Spleen (tissue), 11 donors: ENCODE measurements around the gene IRF2BP2. TPM values are rescaled to one million over a fixed set of nuclear protein-coding genes. Genes with fewer than 3 reads are reported as not detected.
"Not testable (repeated sequence)": the region's sequence is repeated elsewhere in the genome, so short reads cannot be mapped to it uniquely, and the experiment has no call there.

Source experiments
- DNase-seq: peaks from one replicate; pipeline ENCODE4 v3.0.0-alpha.2; 2020
- H3K27ac ChIP-seq, 8 donors: fragments of 200-600 bp; sonication (generic) in 7 of 8; 1 replicate in 4 of 8; 2 replicates in 4 of 8; pipeline versions ENCODE4 v1.5.0 to v1.8.0; 2016 to 2021; ENCODE audit warnings: inconsistent platforms in 4 of 8, mild to moderate bottlenecking in 4 of 8, moderate library complexity in 1 of 8
- H3K27me3 ChIP-seq, 7 donors: fragments of 200-600 bp; sonication (generic) in 6 of 7; replicated peaks in 1 of 7; 1 replicate in 4 of 7; 2 replicates in 3 of 7; pipeline versions ENCODE4 v1.5.0 to v1.8.0; 2016 to 2021; ENCODE audit warnings: inconsistent platforms in 3 of 7, mild to moderate bottlenecking in 1 of 7
- H3K36me3 ChIP-seq, 6 donors: fragments of 200-600 bp; sonication (generic) in 5 of 6; 1 replicate in 4 of 6; 2 replicates in 2 of 6; pipeline versions ENCODE4 v1.5.0 to v1.8.0; 2016 to 2021; ENCODE audit warnings: inconsistent platforms in 2 of 6
- H3K4me1 ChIP-seq, 6 donors: fragments of 200-600 bp; sonication (generic) in 5 of 6; 1 replicate in 3 of 6; 2 replicates in 3 of 6; pipeline versions ENCODE4 v1.5.0 to v1.8.0; 2016 to 2021; ENCODE audit warnings: inconsistent platforms in 3 of 6
- H3K4me3 ChIP-seq, 8 donors: fragments of 200-600 bp; sonication (generic) in 7 of 8; 1 replicate in 4 of 8; 2 replicates in 4 of 8; pipeline versions ENCODE4 v1.5.0 to v1.8.0; 2016 to 2021; ENCODE audit warnings: inconsistent platforms in 4 of 8, mild to moderate bottlenecking in 4 of 8, moderate library complexity in 2 of 8
- H3K9me3 ChIP-seq, 8 donors: fragments of 200-600 bp; sonication (generic) in 7 of 8; 1 replicate in 4 of 8; 2 replicates in 4 of 8; pipeline versions ENCODE4 v1.5.0 to v1.8.0; 2016 to 2021; ENCODE audit warnings: inconsistent platforms in 4 of 8
- POLR2A ChIP-seq, 3 donors: fragments of 450-650 bp; IDR thresholded peaks; one replicate each; pipeline ENCODE4 v1.5.1; 2017; ENCODE audit warnings: antibody characterized with exemption in 3 of 3, mild to moderate bottlenecking in 1 of 3
- POLR2AphosphoS5 ChIP-seq, 3 donors: sonication (generic); formaldehyde crosslinking; IDR thresholded peaks; one replicate each; pipeline ENCODE4 v1.5.1; 2017; ENCODE audit warnings: antibody characterized with exemption in 3 of 3
- WGBS, 5 donors: extraction: QIAGEN DNeasy Blood & Tissue Kit in 3 of 5; methylation state at CpG; one replicate each; pipeline versions ENCODE4 v1.1.5 to v1.1.7; 2013 to 2018; 5-methylcytosine and 5-hydroxymethylcytosine counted together
- intact Hi-C: fragments of 100-400 bp; cut with DNase I; formaldehyde crosslinking; loops from one replicate; pipeline ENCODE4 v1.15.0; 2023; ENCODE audit warnings: low total_unique reads
- polyA plus RNA-seq, 3 donors: library from polyadenylated mRNA; stranded (reverse); fragments of 200-250 nt; gene quantifications; one replicate each; pipeline ENCODE4 v1.2.1, GENCODE V29; 2013
- total RNA-seq, 7 donors: library from RNA; depleted of rRNA in 3 of 7; stranded (reverse); fragments of >200 nt in 3 of 7; fragmentation: NEBNext Ultra II Directional in 4 of 7; extraction: Animal tissue kit (Norgen Biotek cat#: 25700) in 4 of 7; gene quantifications; one replicate each; pipeline versions ENCODE4 v1.1.0 to v1.2.1, GENCODE V29; 2016 to 2021
- TF ChIP-seq, protein P1 (sequence below), 11 experiments: fragments of 200-600 bp in 7 of 11; fragments of 450-650 bp in 4 of 11; sonication (generic) in 4 of 11; IDR thresholded peaks in 8 of 11; conservative IDR thresholded peaks in 3 of 11; 1 replicate in 7 of 11; 2 replicates in 4 of 11; pipeline versions ENCODE4 v1.4.0 to v1.8.0; 2016 to 2021; ENCODE audit warnings: antibody characterized with exemption in 11 of 11, inconsistent platforms in 4 of 11, mild to moderate bottlenecking in 1 of 11
- donor health status: healthy with polysubstance abuse.
- donor health status: DM: no; HTN: no; CAD: no; lungs with moderate emphysema.
- donor health status: DM: no; HTN: no; CAD: no.
- donor health status: Bipolar disorder and iron deficiency.
- donor health status: healthy.
- donor health status: DM: no; HTN: no; CAD: no.
- donor health status: DM: yes; HTN: yes; CAD: no.

Gene IRF2BP2
- total and polyA plus RNA-seq, 10 donors, result 39.1 to 109 (median 60.3) TPM

DNA sequence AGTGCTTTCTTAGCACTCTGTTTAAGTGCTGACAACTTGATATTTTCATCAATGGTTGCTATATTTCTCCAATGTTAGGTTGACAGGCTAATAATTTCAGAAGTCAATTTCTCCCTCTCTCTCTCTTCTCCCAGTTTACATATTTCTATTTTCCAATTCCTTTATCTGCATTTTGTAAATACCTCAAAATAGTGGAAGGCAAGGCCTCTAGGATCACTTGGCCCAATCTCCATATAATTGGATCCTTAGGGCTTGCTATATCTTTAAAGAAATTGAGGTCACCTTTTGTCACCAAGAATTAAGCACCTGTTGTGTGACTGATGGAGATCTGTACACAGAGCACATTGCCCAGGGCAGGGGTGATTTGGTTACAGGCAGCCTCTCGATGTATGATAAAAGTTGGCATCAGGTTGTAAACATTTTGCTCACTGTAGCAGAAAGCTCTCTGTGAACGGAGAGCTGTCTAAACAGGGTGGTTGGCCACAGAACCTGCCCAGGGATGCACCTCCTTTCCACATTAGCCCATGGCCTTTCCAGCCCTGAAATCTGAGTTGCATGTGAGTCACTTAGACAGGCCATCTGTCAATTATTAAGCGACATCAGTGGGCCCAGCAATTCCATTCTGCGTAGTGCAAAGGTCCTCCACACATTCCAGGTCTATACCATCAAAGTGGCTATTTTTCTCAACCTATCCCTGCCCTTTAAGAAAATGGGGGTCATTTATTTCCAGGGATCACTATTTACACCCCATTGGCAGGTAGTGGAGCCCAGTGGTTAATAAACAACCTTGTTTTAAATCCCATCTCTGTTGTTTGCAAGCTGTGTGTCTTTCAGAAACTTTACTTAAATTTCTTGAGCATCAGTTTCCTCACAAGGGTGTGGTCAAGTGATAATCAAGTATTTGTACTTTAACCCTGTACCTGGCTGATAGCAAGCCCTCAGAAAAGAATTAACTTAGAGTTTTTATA is 29.1 kb upstream of the IRF2BP2 start:
- DNase-seq, result no peak
- Histone ChIP-seq H3K36me3 (no peaks in the 10 kb centered on the region), H3K27me3 (no peaks in the 10 kb centered on the region), H3K4me3 (no peak overlapping the region), H3K4me1 (no peaks in the 10 kb centered on the region), H3K9me3 (no peaks in the 10 kb centered on the region), H3K27ac (no peak overlapping the region)
- TF ChIP-seq, protein P1, sequence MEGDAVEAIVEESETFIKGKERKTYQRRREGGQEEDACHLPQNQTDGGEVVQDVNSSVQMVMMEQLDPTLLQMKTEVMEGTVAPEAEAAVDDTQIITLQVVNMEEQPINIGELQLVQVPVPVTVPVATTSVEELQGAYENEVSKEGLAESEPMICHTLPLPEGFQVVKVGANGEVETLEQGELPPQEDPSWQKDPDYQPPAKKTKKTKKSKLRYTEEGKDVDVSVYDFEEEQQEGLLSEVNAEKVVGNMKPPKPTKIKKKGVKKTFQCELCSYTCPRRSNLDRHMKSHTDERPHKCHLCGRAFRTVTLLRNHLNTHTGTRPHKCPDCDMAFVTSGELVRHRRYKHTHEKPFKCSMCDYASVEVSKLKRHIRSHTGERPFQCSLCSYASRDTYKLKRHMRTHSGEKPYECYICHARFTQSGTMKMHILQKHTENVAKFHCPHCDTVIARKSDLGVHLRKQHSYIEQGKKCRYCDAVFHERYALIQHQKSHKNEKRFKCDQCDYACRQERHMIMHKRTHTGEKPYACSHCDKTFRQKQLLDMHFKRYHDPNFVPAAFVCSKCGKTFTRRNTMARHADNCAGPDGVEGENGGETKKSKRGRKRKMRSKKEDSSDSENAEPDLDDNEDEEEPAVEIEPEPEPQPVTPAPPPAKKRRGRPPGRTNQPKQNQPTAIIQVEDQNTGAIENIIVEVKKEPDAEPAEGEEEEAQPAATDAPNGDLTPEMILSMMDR (IDR thresholded peaks at IDR 0.05 in 8 of 11, conservative IDR thresholded peaks at IDR 0.05 in 3 of 11), result no peak
- TF ChIP-seq POLR2A (IDR thresholded peaks at IDR 0.05) (no peak), POLR2AphosphoS5 (IDR thresholded peaks at IDR 0.05) (no peak)
- WGBS, 5 donors, result 94 to 100% (median 97%) methylated on average over 3 to 4 of the region's 4 CpGs
- intact Hi-C loops, result no loop called here

DNA sequence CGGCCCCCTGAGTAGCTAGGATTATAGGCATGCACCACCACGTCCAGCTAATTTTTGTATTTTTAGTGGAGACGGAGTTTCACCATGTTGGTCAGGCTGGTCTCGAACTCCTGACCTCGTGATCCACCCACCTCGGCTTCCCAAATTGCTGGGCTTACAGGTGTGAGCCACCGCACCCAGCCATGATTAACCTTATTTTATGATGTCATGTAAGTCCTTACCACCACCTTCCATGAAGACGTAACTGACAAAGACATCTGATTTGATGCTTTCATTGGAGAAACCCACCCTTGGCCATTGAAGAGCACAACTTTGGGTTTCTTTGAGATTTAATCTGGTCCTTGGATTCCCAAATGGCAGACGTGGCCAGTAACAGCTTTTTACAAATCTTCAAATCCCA is 24.9 kb upstream of the IRF2BP2 start:
- H3K27ac ChIP-seq, H3K4me3 ChIP-seq, DNase-seq, H3K27me3 ChIP-seq, H3K4me1 ChIP-seq, intact Hi-C loops, H3K36me3 ChIP-seq, H3K9me3 ChIP-seq: not testable (repeated sequence)
- 87 to 95% (median 92%) methylated on average over 9 of the region's 9 CpGs for WGBS, 5 donors

DNA sequence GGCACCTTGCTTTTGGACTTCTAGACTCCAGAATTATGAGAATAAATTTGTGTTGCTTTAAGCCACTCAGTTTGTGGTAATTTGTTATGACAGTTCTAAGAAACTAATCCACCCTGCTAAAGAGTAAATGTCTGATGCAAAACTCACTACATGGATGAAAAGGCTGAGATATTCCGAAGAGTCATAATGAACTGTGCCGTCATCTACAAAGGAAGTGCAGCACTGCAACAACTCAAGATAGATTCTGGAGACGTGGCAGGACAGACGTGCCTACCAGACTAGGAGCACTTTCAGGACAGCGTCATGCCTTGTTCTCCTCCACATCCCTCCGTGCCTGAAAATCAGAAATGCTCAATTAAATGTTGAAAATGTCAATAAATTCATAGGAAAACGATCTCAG is 24.4 kb upstream of the IRF2BP2 start:
- Histone ChIP-seq H3K4me3 (no peak overlapping the region), H3K9me3 (no peaks in the 10 kb centered on the region), H3K36me3 (no peaks in the 10 kb centered on the region), H3K4me1 (no peaks in the 10 kb centered on the region), H3K27me3 (no peaks in the 10 kb centered on the region), H3K27ac (no peak overlapping the region)
- intact Hi-C loops, result no loop called here
- no peak for DNase-seq
- WGBS, 5 donors, result 83 to 91% (median 88%) methylated on average over 7 of the region's 7 CpGs
- TF ChIP-seq POLR2AphosphoS5 (IDR thresholded peaks at IDR 0.05) (no peak), POLR2A (IDR thresholded peaks at IDR 0.05) (no peak)
- TF ChIP-seq, protein P1 (IDR thresholded peaks at IDR 0.05 in 8 of 11, conservative IDR thresholded peaks at IDR 0.05 in 3 of 11), result no peak

DNA sequence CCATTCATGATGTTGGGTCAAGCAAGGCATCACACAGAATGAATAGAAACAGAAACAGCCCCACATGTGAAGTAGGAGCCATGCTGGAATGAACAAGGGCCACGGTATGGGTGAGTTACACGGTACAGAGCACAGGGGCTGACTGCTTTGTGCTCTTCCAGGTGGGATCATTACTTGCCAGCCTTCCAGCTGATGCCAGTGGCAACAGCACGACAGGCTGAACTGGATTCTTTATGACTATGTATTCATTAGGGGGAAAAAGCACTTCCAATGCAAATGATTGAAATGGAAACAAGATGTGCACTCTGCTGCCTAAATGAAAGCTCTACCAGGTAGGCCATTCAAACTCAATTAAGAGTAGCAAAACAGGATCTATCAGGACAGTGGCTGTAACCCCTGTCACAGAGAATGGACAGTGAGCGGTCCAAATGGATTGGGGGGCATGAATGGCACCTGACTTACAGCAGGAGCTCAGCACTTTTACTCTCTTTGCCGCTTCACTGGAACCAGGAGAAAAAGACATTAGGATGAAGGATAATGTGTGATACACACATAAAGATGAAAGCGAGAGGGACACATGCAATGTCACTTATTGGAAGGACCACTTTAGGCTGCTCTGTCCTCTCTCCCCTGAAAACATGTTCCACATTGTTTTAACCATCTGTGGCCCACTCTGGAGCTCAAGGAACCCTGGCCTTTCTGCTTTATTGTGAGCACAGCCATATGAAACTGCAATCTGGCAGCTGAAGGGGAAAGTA is 23.4 kb upstream of the IRF2BP2 start:
- TF ChIP-seq POLR2A (IDR thresholded peaks at IDR 0.05) (no peak), POLR2AphosphoS5 (IDR thresholded peaks at IDR 0.05) (no peak)
- TF ChIP-seq, protein P1 (IDR thresholded peaks at IDR 0.05 in 8 of 11, conservative IDR thresholded peaks at IDR 0.05 in 3 of 11), result no peak
- H3K27me3 ChIP-seq, result no peaks in the 10 kb centered on the region
- H3K36me3 ChIP-seq, result no peaks in the 10 kb centered on the region
- no peaks in the 10 kb centered on the region for H3K9me3 ChIP-seq
- H3K4me3 ChIP-seq, result no peak overlapping the region
- no peaks in the 10 kb centered on the region for H3K4me1 ChIP-seq
- no peak for DNase-seq
- WGBS, 5 donors, result 90 to 94% (median 93%) methylated on average over 6 of the region's 6 CpGs
- intact Hi-C loops, result no loop called here
- no peak overlapping the region for H3K27ac ChIP-seq
